ENCODE results near the gene MRTFA. TPM values are rescaled to one million over a fixed set of nuclear protein-coding genes. Genes with fewer than 3 reads are reported as not detected.
A peak's percentile ranks its signal among the peaks of the same experiment; 100 is the strongest.
"Not testable (repeated sequence)": the region's sequence is repeated elsewhere in the genome, so short reads cannot be mapped to it uniquely, and the experiment has no call there.

The MRTFA gene
- total RNA-seq, 1 experiment from 2014 or later, result 57.0 TPM

- DNase-seq (ENCODE audit: low read depth), result no peak
Observed at GRCh38 chr22:40395607-40396006, 240.9 kb downstream of the MRTFA start.

- no peak for DNase-seq (ENCODE audit: low read depth)
Observed at GRCh38 chr22:40394607-40395006, 241.9 kb downstream of the MRTFA start.

DNA sequence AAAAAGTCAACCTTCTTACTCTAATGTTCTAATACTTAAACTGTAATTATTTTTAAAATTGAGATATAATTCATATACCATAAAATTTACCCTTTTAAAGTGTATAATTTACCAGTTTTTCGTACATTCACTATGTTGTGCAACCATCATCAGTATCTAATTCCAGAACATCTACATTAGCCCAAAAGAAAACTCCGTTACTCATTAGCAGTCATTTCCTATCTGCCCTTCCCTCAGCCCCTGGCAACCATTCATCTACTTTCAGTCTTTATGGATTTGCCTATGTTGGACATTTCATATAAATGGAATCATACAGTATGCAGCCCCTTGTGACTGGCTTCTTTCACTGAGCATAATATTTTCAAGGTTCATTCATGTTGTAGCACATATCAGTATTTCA is 243.9 kb downstream of the MRTFA start:
- DNase-seq (ENCODE audit: low read depth), result no peak

GRCh38 chr22:40391417-40391816 is 245.1 kb downstream of the MRTFA start:
- DNase-seq (ENCODE audit: low read depth), result no peak

- DNase-seq (ENCODE audit: low read depth), result no peak
Observed at GRCh38 chr22:40388231-40388630, 248.3 kb downstream of the MRTFA start.

GRCh38 chr22:40387746-40388145 is 248.8 kb downstream of the MRTFA start:
- DNase-seq (ENCODE audit: low read depth), result no peak

DNA sequence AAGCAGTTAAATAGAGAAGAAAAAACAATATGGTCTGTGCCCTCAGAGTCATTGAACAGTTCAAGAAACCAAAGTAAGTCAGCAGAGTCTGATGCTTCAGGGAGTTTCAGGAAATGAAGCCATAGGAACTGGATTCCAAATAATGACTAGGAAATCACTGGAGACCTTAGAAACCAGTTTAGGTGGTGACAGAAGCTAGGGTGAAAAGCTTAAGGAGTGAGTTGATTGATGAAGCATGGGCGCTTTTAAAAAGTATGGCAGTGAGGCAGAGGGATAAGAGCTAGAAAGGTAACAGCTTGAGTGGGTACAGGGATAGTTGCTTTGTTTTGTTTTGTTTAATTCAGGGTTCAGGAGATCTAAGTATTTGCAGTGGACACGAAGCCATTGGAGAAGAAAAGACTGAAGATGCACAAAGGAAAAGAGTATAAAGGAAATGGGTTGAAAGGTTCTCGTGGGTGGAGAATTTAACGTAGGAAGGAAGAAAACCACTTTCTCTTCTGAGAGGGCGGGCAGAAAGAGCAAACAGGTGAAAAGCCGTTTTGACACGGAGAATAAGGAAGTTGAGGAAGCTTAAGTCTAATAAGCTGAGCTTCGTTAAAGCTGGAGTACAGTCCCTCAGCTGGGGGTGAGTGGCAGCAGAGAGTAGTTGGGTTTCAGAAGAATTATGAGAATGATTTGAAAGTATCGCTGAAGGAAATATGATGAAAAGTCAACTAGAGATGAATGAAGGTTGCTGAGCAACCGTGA is 251.3 kb downstream of the MRTFA start:
- no peak for DNase-seq (ENCODE audit: low read depth)

GRCh38 chr22:40383905-40384304 is 252.6 kb downstream of the MRTFA start:
- DNase-seq (ENCODE audit: low read depth), result peak; percentile 5

DNA sequence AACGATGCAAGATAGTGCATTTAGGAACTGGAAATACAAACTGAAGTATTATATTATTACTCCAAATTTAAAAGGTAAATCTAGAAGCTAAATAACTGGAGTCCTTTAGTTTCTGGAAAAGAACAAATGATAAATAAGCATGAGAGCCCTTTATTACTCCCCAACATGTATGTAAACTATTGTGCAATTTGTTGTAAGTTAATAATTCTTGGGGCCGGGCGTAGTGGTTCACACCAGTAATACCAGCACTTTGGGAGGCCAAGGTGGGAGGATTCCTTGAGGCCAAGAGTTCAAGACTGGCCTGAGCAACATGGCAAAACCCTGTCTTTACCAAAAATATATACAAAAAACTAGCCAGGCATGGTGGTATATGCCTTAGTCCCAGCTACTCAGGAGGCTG is 255.1 kb downstream of the MRTFA start:
- no peak for DNase-seq (ENCODE audit: low read depth)

GRCh38 chr22:40378448-40378847 is 258.1 kb downstream of the MRTFA start:
- DNase-seq (ENCODE audit: low read depth), result not testable (repeated sequence)

GRCh38 chr22:40377931-40378330 is 258.6 kb downstream of the MRTFA start:
- DNase-seq (ENCODE audit: low read depth), result no peak

GRCh38 chr22:40376149-40376548 is 260.4 kb downstream of the MRTFA start:
- DNase-seq (ENCODE audit: low read depth), result no peak

DNA sequence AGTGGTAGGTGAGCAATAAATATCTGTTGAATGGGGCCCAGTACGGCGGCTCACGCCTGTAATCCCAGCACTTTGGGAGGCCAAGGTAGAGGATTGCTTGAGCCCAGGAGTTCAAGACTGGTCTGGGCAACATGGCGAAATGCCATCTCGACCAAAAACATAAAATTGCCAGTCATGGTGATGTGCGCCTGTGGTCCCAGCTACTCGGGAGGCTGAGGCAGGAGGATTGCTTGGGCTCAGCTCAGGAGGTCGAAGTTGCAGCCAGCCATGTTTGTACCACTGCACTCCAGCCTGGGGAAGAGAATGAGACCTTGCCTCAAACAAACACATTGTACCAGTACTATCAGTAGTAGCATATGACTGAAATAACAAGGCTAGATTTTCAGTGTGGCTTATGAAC is 262.0 kb downstream of the MRTFA start:
- no peak for DNase-seq (ENCODE audit: low read depth)

- DNase-seq (ENCODE audit: low read depth), result no peak
Observed at GRCh38 chr22:40368836-40369235, 267.7 kb downstream of the MRTFA start.

DNA sequence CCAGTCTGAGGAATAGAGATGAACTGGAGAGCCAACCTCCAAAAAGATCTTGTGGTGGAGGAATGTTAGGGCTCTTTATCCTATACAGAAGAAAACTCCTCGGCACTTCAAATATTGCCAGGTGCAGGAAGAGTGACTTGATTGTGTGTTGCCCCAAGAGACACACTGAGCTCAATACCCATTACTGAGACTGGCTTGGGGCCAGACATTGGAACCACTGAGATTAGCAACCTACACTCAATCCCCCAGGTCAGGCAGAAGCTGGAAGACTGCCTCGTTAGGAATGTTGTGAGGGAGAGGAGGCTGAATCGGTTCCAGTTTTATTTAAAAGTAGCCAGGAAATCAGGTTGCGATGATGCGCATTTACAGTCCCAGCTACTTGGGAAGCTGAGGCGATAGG is 268.5 kb downstream of the MRTFA start:
- DNase-seq (ENCODE audit: low read depth), result no peak

- DNase-seq (ENCODE audit: low read depth), result no peak
Observed at GRCh38 chr22:40367342-40367741, 269.2 kb downstream of the MRTFA start.

- DNase-seq (ENCODE audit: low read depth), result no peak
Observed at GRCh38 chr22:40366068-40366467, 270.5 kb downstream of the MRTFA start.

DNA sequence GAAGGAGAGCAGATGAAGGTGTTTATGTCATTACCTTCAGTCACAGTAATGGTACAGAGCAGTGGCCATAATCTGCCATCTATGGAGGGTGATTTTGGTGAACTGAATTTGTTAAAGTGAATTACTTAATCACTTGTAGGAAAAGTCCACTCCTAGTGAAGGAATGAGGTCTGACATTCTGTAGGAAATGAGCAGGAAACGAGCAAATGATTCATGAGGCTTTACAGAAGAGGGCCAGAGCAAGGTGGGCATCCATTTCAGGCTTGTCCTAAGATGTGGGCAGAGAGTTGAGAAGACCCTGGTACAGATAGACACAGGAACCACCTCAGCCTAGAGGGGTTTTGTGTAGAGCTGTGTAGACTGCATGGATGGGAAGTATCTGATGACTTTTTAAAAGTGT is 272.1 kb downstream of the MRTFA start:
- DNase-seq (ENCODE audit: low read depth), result no peak

DNA sequence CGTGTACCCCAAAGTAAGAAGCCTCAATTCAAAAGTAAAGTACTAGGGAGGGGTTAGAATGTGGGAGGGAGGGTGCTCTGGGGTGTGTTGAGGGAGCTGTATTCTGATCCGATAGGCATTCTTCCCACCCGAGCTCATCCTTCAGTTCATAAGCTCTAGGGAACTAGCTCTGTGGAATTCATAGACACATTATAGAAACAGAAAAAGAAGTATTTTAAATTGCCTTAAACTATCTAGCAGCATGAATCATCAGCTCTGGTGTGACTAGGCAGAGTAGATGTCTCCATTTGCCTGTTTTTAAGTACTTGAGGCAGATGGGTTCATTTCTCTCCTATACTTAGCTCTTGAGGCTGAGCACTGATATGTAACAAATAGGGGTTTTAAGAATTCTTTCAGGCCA is 273.5 kb downstream of the MRTFA start:
- DNase-seq (ENCODE audit: low read depth), result no peak

GRCh38 chr22:40361100-40361499 is 275.4 kb downstream of the MRTFA start:
- no peak for DNase-seq (ENCODE audit: low read depth)

All from Daoy (cell line).